Neural progenitor cell (in vitro differentiated cells): ENCODE data around the gene ASPHD1. TPM values are rescaled to one million over a fixed set of nuclear protein-coding genes. Genes with fewer than 3 reads are reported as not detected.

ENCODE experiments used
- DNase-seq: peaks from one replicate; pipeline ENCODE4 v3.0.0-alpha.2; 2016; ENCODE audit warnings: low spot score
- H2AFZ ChIP-seq: fragments of 200-600 bp; sonication (generic); replicated peaks from 2 replicates; pipeline ENCODE4 v1.6.1; 2016; ENCODE audit warnings: antibody characterized with exemption
- H3F3A ChIP-seq: fragments of 200-600 bp; sonication (generic); 2 replicates; pipeline ENCODE4 v1.6.1; 2016; ENCODE audit warnings: antibody characterized with exemption, low read depth
- H3K27ac ChIP-seq: fragments of 200-600 bp; sonication (generic); 2 replicates; pipeline ENCODE4 v1.5.1; 2016; ENCODE audit warnings: mild to moderate bottlenecking
- H3K27me3 ChIP-seq: fragments of 200-600 bp; sonication (generic); 2 replicates; pipeline ENCODE4 v1.6.1; 2016; ENCODE audit warnings: mild to moderate bottlenecking, moderate library complexity
- H3K36me3 ChIP-seq: fragments of 200-600 bp; sonication (generic); 2 replicates; pipeline ENCODE4 v1.5.1; 2016
- H3K4me1 ChIP-seq: fragments of 200-600 bp; sonication (generic); 2 replicates; pipeline ENCODE4 v1.6.1; 2016; ENCODE audit warnings: mixed run types
- H3K4me2 ChIP-seq: fragments of 200-600 bp; sonication (generic); 2 replicates; pipeline ENCODE4 v1.6.1; 2016
- H3K4me3 ChIP-seq: fragments of 200-600 bp; sonication (generic); 2 replicates; pipeline ENCODE4 v1.5.1; 2016
- H3K79me2 ChIP-seq: fragments of 200-600 bp; sonication (generic); 2 replicates; pipeline ENCODE4 v1.6.1; 2016; ENCODE audit warnings: low read depth
- H3K9ac ChIP-seq: fragments of 200-600 bp; sonication (generic); 2 replicates; pipeline ENCODE4 v1.6.1; 2016
- H3K9me3 ChIP-seq: fragments of 200-600 bp; sonication (generic); 2 replicates; pipeline ENCODE4 v1.5.1; 2016; ENCODE audit warnings: low read depth
- H4K20me1 ChIP-seq: fragments of 200-600 bp; sonication (generic); 2 replicates; pipeline ENCODE4 v1.6.1; 2016; ENCODE audit warnings: low read depth
- H3K27ac Mint-ChIP-seq: 3 replicates; pipeline ENCODE4 v1.8.0; 2021; ENCODE audit warnings: mixed read lengths
- H3K27me3 Mint-ChIP-seq: 2 replicates; pipeline ENCODE4 v1.8.0; 2022; ENCODE audit warnings: low read depth, mild to moderate bottlenecking, inconsistent platforms, moderate library complexity, mixed read lengths; ENCODE audit not compliant: insufficient read depth
- H3K36me3 Mint-ChIP-seq: 3 replicates; pipeline ENCODE4 v1.8.0; 2021; ENCODE audit warnings: mixed read lengths
- H3K4me1 Mint-ChIP-seq: 3 replicates; pipeline ENCODE4 v1.8.0; 2021; ENCODE audit warnings: mixed read lengths
- H3K4me3 Mint-ChIP-seq: 3 replicates; pipeline ENCODE4 v1.8.0; 2021; ENCODE audit warnings: mild to moderate bottlenecking, moderate library complexity, mixed read lengths
- H3K9me3 Mint-ChIP-seq: 3 replicates; pipeline ENCODE4 v1.8.0; 2020; ENCODE audit warnings: mixed read lengths
- CTCF ChIP-seq: fragments of 200-600 bp; sonication (generic); IDR thresholded peaks from 2 replicates; pipeline ENCODE4 v1.5.1; 2017; ENCODE audit warnings: antibody characterized with exemption, mild to moderate bottlenecking
- EZH2 ChIP-seq: fragments of 200-600 bp; sonication (generic); IDR thresholded peaks from 2 replicates; pipeline ENCODE4 v1.6.1; 2017; ENCODE audit warnings: antibody characterized with exemption, mild to moderate bottlenecking, moderate library complexity
- EZH2phosphoT487 ChIP-seq: fragments of 200-600 bp; sonication (generic); IDR thresholded peaks from 2 replicates; pipeline ENCODE4 v1.6.1; 2017; ENCODE audit warnings: antibody characterized with exemption
- total RNA-seq: library from RNA; depleted of rRNA; stranded (reverse); fragments of >200 nt; gene quantifications from 2 replicates; pipeline ENCODE4 v1.2.3, GENCODE V29; 2015; ENCODE audit warnings: low replicate concordance

The ASPHD1 gene
- total RNA-seq, 1 donor from 2014 or later, result 0.97 TPM

GRCh38 chr16:29897333-29897732 lies 3.0 kb upstream of the ASPHD1 start:
- H3K27me3 ChIP-seq, result peaks cover 12% of the 10 kb centered on the region
- no peak overlapping the region for H3K4me3 ChIP-seq
- H3K4me1 ChIP-seq, result peaks cover 10% of the 10 kb centered on the region
- H3K9me3 Mint-ChIP-seq, result no peaks in the 10 kb centered on the region
- no peak overlapping the region for H2AFZ ChIP-seq
- H3K79me2 ChIP-seq, result no peaks in the 10 kb centered on the region
- no peak overlapping the region for H3K4me2 ChIP-seq
- H3K27ac Mint-ChIP-seq, result no peak overlapping the region
- peaks cover 13% of the 10 kb centered on the region for H3F3A ChIP-seq
- TF ChIP-seq EZH2, result no peak
- TF ChIP-seq EZH2phosphoT487, result no peak
- no peak for TF ChIP-seq CTCF
- H4K20me1 ChIP-seq, result peaks cover 17% of the 10 kb centered on the region
- DNase-seq, result no peak
- no peak overlapping the region for H3K9ac ChIP-seq
- no peak overlapping the region for H3K27ac ChIP-seq
- H3K4me3 Mint-ChIP-seq, result peak overlapping the region; percentile 0
- H3K27me3 Mint-ChIP-seq, result peaks cover 28% of the 10 kb centered on the region
- no peaks in the 10 kb centered on the region for H3K36me3 ChIP-seq
- H3K36me3 Mint-ChIP-seq, result no peaks in the 10 kb centered on the region
- H3K4me1 Mint-ChIP-seq, result peaks cover 14% of the 10 kb centered on the region
- H3K9me3 ChIP-seq, result no peaks in the 10 kb centered on the region

DNA sequence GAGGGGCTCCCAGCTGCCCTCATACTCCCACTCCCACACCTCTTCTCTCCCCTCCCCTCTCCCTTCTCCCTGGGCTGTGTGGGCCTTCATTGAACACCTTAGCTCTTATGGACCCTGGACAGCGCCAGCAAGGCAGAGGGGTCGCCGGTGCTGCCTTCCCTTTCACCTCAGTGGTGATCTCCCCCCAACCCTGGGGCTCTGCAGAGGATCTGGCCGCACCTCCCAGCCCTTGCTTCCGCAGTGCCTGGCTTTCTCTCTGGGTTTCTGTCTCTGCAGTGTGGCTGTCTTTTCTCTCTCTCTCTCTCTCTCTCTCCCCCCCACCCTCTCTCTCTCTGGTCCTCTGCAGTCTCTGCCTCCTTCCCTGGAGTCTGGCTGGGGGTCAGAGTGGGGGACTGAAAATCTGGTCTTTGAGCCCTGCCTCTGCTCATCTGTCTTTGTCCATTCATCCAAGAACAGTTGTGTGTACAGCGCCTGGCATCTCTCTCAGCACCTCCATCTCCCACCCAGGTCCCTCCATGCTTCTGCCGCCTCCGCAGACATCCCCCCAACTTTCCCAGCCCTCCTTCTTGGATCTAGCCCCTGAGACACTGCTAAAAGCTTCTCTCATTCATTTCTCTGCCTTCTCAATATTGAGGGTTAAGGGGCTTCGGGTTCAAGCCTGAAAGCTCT lies 2.0 kb upstream of the ASPHD1 start:
- Histone ChIP-seq H3K4me3 (peak overlapping the region; percentile 64), H3K4me1 (peaks cover 10% of the 10 kb centered on the region), H3F3A (peaks cover 13% of the 10 kb centered on the region), H3K4me2 (peak overlapping the region; percentile 88), H4K20me1 (peaks cover 17% of the 10 kb centered on the region), H2AFZ (peak overlapping the region; percentile 52), H3K9me3 (no peaks in the 10 kb centered on the region), H3K36me3 (no peaks in the 10 kb centered on the region), H3K27me3 (peaks cover 12% of the 10 kb centered on the region), H3K27ac (no peak overlapping the region), H3K79me2 (no peaks in the 10 kb centered on the region), H3K9ac (no peak overlapping the region)
- Mint-ChIP-seq H3K4me1 (peaks cover 14% of the 10 kb centered on the region), H3K27me3 (peaks cover 28% of the 10 kb centered on the region), H3K4me3 (peak overlapping the region; percentile 77), H3K36me3 (no peaks in the 10 kb centered on the region), H3K27ac (no peak overlapping the region), H3K9me3 (no peaks in the 10 kb centered on the region)
- peak; percentile 76 for DNase-seq
- TF ChIP-seq EZH2 (no peak), CTCF (no peak), EZH2phosphoT487 (no peak)

DNA sequence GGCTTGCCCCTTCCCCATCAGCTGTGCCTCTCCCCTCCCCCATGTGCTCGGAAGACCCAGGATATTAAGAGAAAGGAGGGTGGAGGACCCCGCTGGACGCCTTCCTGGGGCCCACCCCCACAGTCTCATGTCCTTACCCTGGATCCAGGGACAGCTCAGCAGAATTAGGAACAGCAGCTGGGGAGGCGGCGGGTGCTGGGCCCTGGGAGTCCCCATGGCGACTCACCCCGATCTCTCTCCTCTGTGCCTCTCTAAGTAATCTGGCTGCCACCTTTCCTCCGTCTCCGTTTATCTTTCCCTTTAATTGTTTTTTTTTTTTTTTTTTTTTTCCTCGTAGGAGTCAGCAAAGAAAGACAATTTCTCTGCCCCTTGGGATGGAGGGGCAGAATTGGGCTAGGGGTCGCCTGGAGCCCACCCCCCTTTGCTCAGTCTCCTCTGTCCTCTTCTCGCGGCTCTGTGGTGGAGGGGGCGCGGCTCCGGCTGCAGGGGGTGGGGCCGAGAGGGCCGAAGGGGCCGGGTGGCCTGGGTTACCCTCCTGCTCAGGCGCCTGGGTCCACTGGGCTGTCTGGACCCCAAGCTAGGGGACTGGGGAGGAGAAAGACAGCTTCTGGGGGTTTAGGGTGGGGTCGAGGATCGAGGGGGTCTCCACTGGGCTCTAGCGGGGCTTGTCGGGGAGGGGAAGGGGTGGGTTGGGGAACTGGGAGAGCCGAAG lies 1.3 kb upstream of the ASPHD1 start:
- TF ChIP-seq EZH2 (no peak), CTCF (no peak)
- Histone ChIP-seq H3K79me2 (no peaks in the 10 kb centered on the region), H4K20me1 (peaks cover 17% of the 10 kb centered on the region), H3K4me1 (peaks cover 10% of the 10 kb centered on the region), H2AFZ (peak overlapping the region; percentile 52), H3K4me2 (peak overlapping the region; percentile 88), H3K4me3 (peak overlapping the region; percentile 64), H3K9ac (no peak overlapping the region), H3K27me3 (peaks cover 12% of the 10 kb centered on the region), H3F3A (peaks cover 13% of the 10 kb centered on the region), H3K27ac (no peak overlapping the region), H3K36me3 (no peaks in the 10 kb centered on the region), H3K9me3 (no peaks in the 10 kb centered on the region)
- Mint-ChIP-seq H3K27ac (no peak overlapping the region), H3K27me3 (peaks cover 28% of the 10 kb centered on the region), H3K36me3 (no peaks in the 10 kb centered on the region), H3K9me3 (no peaks in the 10 kb centered on the region), H3K4me3 (peak overlapping the region; percentile 77), H3K4me1 (peaks cover 14% of the 10 kb centered on the region)
- peak; percentile 80 for DNase-seq
